Effector memory CD8-positive, alpha-beta T cell (primary cell): ENCODE results near the gene PRDM1.

Experiments used
- ATAC-seq: fragments of 150-1000 bp; cut with Tn5 transposase; replicated peaks from 2 replicates; pipeline ENCODE4 v1.10.0; 2021; ENCODE audit warnings: mild to moderate bottlenecking, moderate library complexity
- DNase-seq, 3 experiments: peaks; one replicate each; pipeline ENCODE4 v3.0.0; 2021
- H3K27ac Mint-ChIP-seq, 2 donors: one replicate each; pipeline ENCODE4 v1.8.0; 2022; ENCODE audit warnings: mild to moderate bottlenecking in 2 of 2, mixed read lengths in 2 of 2, moderate library complexity in 2 of 2
- H3K27me3 Mint-ChIP-seq, 2 donors: one replicate each; pipeline ENCODE4 v1.8.0; 2022; ENCODE audit warnings: mixed read lengths in 2 of 2
- H3K36me3 Mint-ChIP-seq: one replicate; pipeline ENCODE4 v1.8.0; 2022; ENCODE audit warnings: mild to moderate bottlenecking, moderate library complexity, mixed read lengths; ENCODE audit not compliant: insufficient read depth
- H3K4me1 Mint-ChIP-seq, 2 donors: one replicate each; pipeline ENCODE4 v1.8.0; 2022; ENCODE audit warnings: low read depth in 2 of 2, mixed read lengths in 2 of 2
- H3K4me3 Mint-ChIP-seq, 2 donors: one replicate each; pipeline ENCODE4 v1.8.0; 2022; ENCODE audit warnings: mild to moderate bottlenecking in 2 of 2, mixed read lengths in 2 of 2, moderate library complexity in 2 of 2
- H3K9me3 Mint-ChIP-seq, 2 donors: one replicate each; pipeline ENCODE4 v1.8.0; 2022; ENCODE audit warnings: mixed read lengths in 2 of 2

The PRDM1 gene

GRCh38 chr6:106104941-106105340 lies 18.8 kb downstream of the PRDM1 start:
- no peaks in the 10 kb centered on the region for H3K9me3 Mint-ChIP-seq
- H3K4me3 Mint-ChIP-seq, result peak overlapping the region; percentile 93 to 98
- peak overlapping the region; percentile 89 to 94 for H3K27ac Mint-ChIP-seq
- H3K27me3 Mint-ChIP-seq, result no peaks in the 10 kb centered on the region
- peaks cover 84% of the 10 kb centered on the region for H3K36me3 Mint-ChIP-seq
- DNase-seq, result no peak
- ATAC-seq, result no peak
- H3K4me1 Mint-ChIP-seq, result peaks cover 63 to 85% of the 10 kb centered on the region in 2 donors

- no peaks in the 10 kb centered on the region for H3K9me3 Mint-ChIP-seq
- ATAC-seq (no peak), DNase-seq (no peak)
- H3K27ac Mint-ChIP-seq, result peak overlapping the region; percentile 89 to 94
- H3K4me1 Mint-ChIP-seq, result peaks cover 64 to 85% of the 10 kb centered on the region in 2 donors
- peak overlapping the region; percentile 93 to 98 for H3K4me3 Mint-ChIP-seq
- H3K36me3 Mint-ChIP-seq, result peaks cover 87% of the 10 kb centered on the region
- no peaks in the 10 kb centered on the region for H3K27me3 Mint-ChIP-seq
These were observed 19.4 kb downstream of the PRDM1 start for GRCh38 chr6:106105493-106105892.

GRCh38 chr6:106106276-106107042 lies 20.3 kb downstream of the PRDM1 start:
- Mint-ChIP-seq H3K27me3 (no peaks in the 10 kb centered on the region), H3K9me3 (no peaks in the 10 kb centered on the region), H3K36me3 (peaks cover 79% of the 10 kb centered on the region), H3K4me1 (peaks cover 58 to 81% of the 10 kb centered on the region in 2 donors), H3K4me3 (peak overlapping the region; percentile 93 to 98), H3K27ac (peak overlapping the region; percentile 89 to 94)
- DNase-seq (no peak), ATAC-seq (peak; percentile 37)

GRCh38 chr6:106107043-106107613 lies 21.0 kb downstream of the PRDM1 start:
- Mint-ChIP-seq H3K4me1 (peaks cover 61 to 82% of the 10 kb centered on the region in 2 donors), H3K4me3 (peak overlapping the region; percentile 93 to 98), H3K9me3 (no peaks in the 10 kb centered on the region), H3K27me3 (no peaks in the 10 kb centered on the region), H3K36me3 (peaks cover 82% of the 10 kb centered on the region), H3K27ac (peak overlapping the region; percentile 89 to 94)
- no peak for ATAC-seq
- no peak for DNase-seq

GRCh38 chr6:106108129-106108528 lies 22.0 kb downstream of the PRDM1 start:
- DNase-seq, result no peak

GRCh38 chr6:106109029-106109428 lies 22.9 kb downstream of the PRDM1 start:
- Mint-ChIP-seq H3K27me3 (no peaks in the 10 kb centered on the region), H3K4me1 (peaks cover 67 to 83% of the 10 kb centered on the region in 2 donors), H3K27ac (peak overlapping the region; percentile 83 to 94), H3K4me3 (peak overlapping the region in 1 of 2 donors; percentile 47), H3K9me3 (no peaks in the 10 kb centered on the region), H3K36me3 (peaks cover 73% of the 10 kb centered on the region)
- DNase-seq (no peak), ATAC-seq (peak; percentile 26)

More at GRCh38 chr6:106108129-106108528, 22.0 kb downstream of the PRDM1 start:
- Mint-ChIP-seq H3K36me3 (peaks cover 82% of the 10 kb centered on the region), H3K4me1 (peaks cover 62 to 83% of the 10 kb centered on the region in 2 donors), H3K9me3 (no peaks in the 10 kb centered on the region), H3K27ac (peak overlapping the region in 1 of 2 donors; percentile 94), H3K27me3 (no peaks in the 10 kb centered on the region), H3K4me3 (peak overlapping the region; percentile 54 to 56)
- ATAC-seq, result no peak

- Mint-ChIP-seq H3K36me3 (peaks cover 63% of the 10 kb centered on the region), H3K27ac (peak overlapping the region; percentile 83 to 94), H3K4me3 (peak overlapping the region in 1 of 2 donors; percentile 47), H3K9me3 (no peaks in the 10 kb centered on the region), H3K27me3 (no peaks in the 10 kb centered on the region), H3K4me1 (peaks cover 72 to 87% of the 10 kb centered on the region in 2 donors)
- DNase-seq (no peak), ATAC-seq (no peak)
These were observed 24.2 kb downstream of the PRDM1 start for GRCh38 chr6:106110164-106110826.

- Mint-ChIP-seq H3K4me3 (peak overlapping the region; percentile 61 to 81), H3K4me1 (peaks cover 67 to 83% of the 10 kb centered on the region in 2 donors), H3K36me3 (peaks cover 42% of the 10 kb centered on the region), H3K27me3 (no peaks in the 10 kb centered on the region), H3K27ac (peak overlapping the region; percentile 94), H3K9me3 (no peaks in the 10 kb centered on the region)
- ATAC-seq, result no peak
- DNase-seq, result no peak
These were observed 26.3 kb downstream of the PRDM1 start for GRCh38 chr6:106112433-106112832.

- no peak for ATAC-seq
- DNase-seq, result no peak
- H3K27ac Mint-ChIP-seq, result peak overlapping the region; percentile 94
These were observed 27.3 kb downstream of the PRDM1 start for GRCh38 chr6:106113256-106113959.

GRCh38 chr6:106114492-106114891 lies 28.4 kb downstream of the PRDM1 start:
- Mint-ChIP-seq H3K36me3 (peaks cover 27% of the 10 kb centered on the region), H3K4me1 (peaks cover 71 to 82% of the 10 kb centered on the region in 2 donors), H3K27me3 (no peaks in the 10 kb centered on the region), H3K9me3 (no peaks in the 10 kb centered on the region), H3K4me3 (peak overlapping the region; percentile 61 to 81), H3K27ac (peak overlapping the region; percentile 94)
- peak; percentile 37 to 43 (median 40) for DNase-seq
- peak; percentile 45 for ATAC-seq

More at GRCh38 chr6:106113256-106113959, 27.3 kb downstream of the PRDM1 start:
- Mint-ChIP-seq H3K4me1 (peaks cover 66 to 82% of the 10 kb centered on the region in 2 donors), H3K4me3 (peak overlapping the region; percentile 61 to 81), H3K27me3 (no peaks in the 10 kb centered on the region), H3K36me3 (peaks cover 38% of the 10 kb centered on the region), H3K9me3 (no peaks in the 10 kb centered on the region)

- ATAC-seq (no peak), DNase-seq (no peak)
- no peaks in the 10 kb centered on the region for H3K9me3 Mint-ChIP-seq
- H3K4me3 Mint-ChIP-seq, result peak overlapping the region; percentile 61 to 81
- H3K27ac Mint-ChIP-seq, result peak overlapping the region; percentile 94
- H3K4me1 Mint-ChIP-seq, result peaks cover 67 to 81% of the 10 kb centered on the region in 2 donors
- no peaks in the 10 kb centered on the region for H3K27me3 Mint-ChIP-seq
- H3K36me3 Mint-ChIP-seq, result peaks cover 19% of the 10 kb centered on the region
These were observed 29.1 kb downstream of the PRDM1 start for GRCh38 chr6:106115286-106115685.

- Mint-ChIP-seq H3K27ac (peak overlapping the region; percentile 94), H3K4me1 (peaks cover 65 to 78% of the 10 kb centered on the region in 2 donors), H3K4me3 (peak overlapping the region; percentile 66 to 81), H3K27me3 (no peaks in the 10 kb centered on the region), H3K9me3 (no peaks in the 10 kb centered on the region), H3K36me3 (peaks cover 16% of the 10 kb centered on the region)
- DNase-seq, result no peak
- ATAC-seq, result no peak
These were observed 30.1 kb downstream of the PRDM1 start for GRCh38 chr6:106116125-106116832.
